NB4 (cell line): Measurements from ENCODE around the gene EFNA3.
A peak's percentile ranks its signal among the peaks of the same experiment; 100 is the strongest.

Source experiments
- TF ChIP-seq, protein P1 (sequence below): IDR thresholded peaks from 2 replicates; pipeline ENCODE4 v1.6.1; 2011; ENCODE audit warnings: low read depth, low read length
- TF ChIP-seq, protein P2 (sequence below): IDR thresholded peaks from one replicate; pipeline ENCODE4 v1.5.1; 2012; ENCODE audit warnings: low read depth, low read length

DNA sequence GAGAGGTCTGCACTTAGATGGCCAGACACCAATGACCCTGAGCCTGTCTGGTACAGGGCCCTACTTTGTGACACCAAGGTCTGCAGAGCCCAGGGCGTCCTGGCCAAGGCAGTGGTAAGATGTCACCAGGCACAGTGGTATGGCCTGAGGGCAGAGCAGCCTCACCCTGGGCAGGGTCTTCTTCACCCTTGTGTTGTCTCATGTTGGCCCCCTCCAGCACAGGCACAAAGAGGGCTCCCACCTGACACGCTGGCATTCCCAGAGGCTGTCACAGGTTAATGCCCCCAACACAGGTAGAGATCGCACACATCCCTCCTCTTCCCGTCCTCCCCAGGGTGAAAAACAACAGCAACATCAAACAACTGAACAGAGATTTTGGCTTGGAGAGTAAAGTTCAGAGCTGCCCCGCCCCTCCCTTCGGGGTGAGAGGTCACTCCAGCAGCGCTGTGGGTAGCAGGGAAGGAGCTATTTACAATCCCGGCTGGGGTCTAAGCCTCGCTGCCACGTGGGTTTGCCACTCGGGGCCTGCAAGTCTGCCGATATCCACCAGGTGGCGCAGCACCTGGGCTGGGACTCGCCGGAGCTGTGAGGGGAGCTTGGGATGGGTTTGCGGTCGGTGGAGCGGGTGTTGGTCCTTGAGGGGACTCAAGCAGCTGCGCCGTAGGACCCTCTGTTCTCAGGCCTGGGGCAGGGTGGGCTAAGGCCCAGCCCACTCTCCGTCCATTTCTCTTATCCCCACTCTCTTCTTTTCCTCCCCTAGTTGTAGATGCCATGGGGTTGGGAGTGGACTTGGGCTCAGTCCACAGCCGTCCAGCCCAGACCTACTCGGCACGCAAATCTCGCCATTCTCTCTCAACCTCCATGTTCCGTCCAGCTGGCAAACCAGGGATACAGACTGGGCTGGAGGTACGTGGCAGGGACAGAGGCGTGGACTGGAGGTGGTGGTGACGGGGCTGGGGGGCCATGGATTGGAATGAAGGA lies 12.7 kb downstream of the EFNA3 start:
- TF ChIP-seq, protein P1, sequence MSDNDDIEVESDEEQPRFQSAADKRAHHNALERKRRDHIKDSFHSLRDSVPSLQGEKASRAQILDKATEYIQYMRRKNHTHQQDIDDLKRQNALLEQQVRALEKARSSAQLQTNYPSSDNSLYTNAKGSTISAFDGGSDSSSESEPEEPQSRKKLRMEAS, result peak; percentile 96
- TF ChIP-seq, protein P2, sequence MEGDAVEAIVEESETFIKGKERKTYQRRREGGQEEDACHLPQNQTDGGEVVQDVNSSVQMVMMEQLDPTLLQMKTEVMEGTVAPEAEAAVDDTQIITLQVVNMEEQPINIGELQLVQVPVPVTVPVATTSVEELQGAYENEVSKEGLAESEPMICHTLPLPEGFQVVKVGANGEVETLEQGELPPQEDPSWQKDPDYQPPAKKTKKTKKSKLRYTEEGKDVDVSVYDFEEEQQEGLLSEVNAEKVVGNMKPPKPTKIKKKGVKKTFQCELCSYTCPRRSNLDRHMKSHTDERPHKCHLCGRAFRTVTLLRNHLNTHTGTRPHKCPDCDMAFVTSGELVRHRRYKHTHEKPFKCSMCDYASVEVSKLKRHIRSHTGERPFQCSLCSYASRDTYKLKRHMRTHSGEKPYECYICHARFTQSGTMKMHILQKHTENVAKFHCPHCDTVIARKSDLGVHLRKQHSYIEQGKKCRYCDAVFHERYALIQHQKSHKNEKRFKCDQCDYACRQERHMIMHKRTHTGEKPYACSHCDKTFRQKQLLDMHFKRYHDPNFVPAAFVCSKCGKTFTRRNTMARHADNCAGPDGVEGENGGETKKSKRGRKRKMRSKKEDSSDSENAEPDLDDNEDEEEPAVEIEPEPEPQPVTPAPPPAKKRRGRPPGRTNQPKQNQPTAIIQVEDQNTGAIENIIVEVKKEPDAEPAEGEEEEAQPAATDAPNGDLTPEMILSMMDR, result peak; percentile 92
